ENCODE measurements around the gene RBP3. TPM values are rescaled to one million over a fixed set of nuclear protein-coding genes. Genes with fewer than 3 reads are reported as not detected.

The RBP3 gene
- total and polyA plus RNA-seq, 2 donors (not counting 1 experiment from before 2014, with no cell fraction given): not detected

DNA sequence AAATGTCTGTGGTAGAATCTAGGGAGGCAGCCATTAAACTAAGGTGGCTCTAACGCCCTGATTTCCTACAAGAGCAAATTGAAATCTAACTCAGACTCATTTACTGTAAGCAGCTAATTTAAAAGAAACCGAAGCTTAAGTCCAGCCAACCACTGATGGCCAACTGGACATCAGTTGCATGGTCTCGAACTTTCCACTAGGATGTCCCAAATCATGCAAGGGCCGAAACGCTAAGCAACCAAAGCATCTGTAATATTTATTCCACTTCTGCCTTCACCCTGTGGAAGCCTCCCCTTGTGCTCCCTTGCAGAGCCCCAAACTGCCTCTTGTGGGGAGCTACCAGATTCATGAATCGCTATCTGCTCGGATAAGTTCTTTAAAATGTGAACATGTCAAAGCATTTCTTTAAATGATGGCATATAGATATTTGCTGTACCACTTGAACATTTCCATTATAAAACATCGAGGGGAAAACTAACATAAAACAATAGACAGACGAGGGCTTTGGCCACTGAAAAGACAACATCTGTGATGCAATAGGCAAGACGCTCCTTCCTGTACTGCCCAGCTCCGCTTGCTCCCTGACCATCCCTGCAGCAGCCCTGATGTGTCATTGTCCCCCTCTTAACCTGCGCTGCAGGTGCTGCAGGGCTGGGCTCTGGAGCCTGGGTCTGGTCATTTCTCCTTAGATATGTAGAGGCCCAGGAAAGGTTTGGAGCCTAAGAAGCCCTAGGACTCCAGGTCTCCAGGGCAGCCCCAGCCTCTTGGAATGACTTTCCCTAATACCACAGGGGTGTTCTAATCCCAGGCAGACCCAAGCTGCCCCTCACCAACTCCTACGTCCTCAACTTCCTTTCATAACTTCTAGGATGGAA, 2.9 kb upstream of the RBP3 start:
- no peak overlapping the region for H3K27ac ChIP-seq (ENCODE audit: insufficient read depth, low read length)

DNA sequence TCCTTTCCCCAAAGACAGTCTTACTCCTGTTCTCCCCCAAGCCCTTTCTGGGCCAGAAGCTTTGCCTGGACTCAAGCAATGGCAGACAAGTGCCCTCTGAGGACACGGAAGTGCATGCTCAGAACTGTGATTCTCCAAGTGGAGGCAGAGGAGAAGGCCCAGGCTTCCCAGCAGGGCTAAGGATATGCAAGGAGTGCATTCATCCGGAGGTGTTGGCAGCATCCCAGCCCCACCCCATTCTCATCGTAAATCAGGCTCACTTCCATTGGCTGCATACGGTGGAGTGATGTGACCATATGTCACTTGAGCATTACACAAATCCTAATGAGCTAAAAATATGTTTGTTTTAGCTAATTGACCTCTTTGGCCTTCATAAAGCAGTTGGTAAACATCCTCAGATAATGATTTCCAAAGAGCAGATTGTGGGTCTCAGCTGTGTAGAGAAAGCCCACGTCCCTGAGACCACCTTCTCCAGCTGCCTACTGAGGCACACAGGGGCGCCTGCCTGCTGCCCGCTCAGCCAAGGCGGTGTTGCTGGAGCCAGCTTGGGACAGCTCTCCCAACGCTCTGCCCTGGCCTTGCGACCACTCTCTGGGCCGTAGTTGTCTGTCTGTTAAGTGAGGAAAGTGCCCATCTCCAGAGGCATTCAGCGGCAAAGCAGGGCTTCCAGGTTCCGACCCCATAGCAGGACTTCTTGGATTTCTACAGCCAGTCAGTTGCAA, 1.4 kb upstream of the RBP3 start:
- H3K27ac ChIP-seq (ENCODE audit: insufficient read depth, low read length): no peak overlapping the region
- peak in 1 of 2 donors; percentile 31 for DNase-seq (ENCODE audit: low read depth in 2 of 2)
- no peaks in the 10 kb centered on the region for H3K27me3 ChIP-seq (ENCODE audit: control insufficient read depth, insufficient read depth, low read length)

More for the DNA sequence above, 2.9 kb upstream of the RBP3 start:
- H4K20me1 ChIP-seq (ENCODE audit: control insufficient read depth, extremely low read depth, insufficient read depth, low read length): no peaks in the 10 kb centered on the region
- H3K9ac ChIP-seq (ENCODE audit: insufficient read depth, low read length): no peak overlapping the region
- no peaks in the 10 kb centered on the region for H3K27me3 ChIP-seq (ENCODE audit: control insufficient read depth, insufficient read depth, low read length)
- TF ChIP-seq EZH2 (IDR thresholded peaks at IDR 0.05; ENCODE audit: low read length, missing control alignments): no peak
- TF ChIP-seq, protein P1, sequence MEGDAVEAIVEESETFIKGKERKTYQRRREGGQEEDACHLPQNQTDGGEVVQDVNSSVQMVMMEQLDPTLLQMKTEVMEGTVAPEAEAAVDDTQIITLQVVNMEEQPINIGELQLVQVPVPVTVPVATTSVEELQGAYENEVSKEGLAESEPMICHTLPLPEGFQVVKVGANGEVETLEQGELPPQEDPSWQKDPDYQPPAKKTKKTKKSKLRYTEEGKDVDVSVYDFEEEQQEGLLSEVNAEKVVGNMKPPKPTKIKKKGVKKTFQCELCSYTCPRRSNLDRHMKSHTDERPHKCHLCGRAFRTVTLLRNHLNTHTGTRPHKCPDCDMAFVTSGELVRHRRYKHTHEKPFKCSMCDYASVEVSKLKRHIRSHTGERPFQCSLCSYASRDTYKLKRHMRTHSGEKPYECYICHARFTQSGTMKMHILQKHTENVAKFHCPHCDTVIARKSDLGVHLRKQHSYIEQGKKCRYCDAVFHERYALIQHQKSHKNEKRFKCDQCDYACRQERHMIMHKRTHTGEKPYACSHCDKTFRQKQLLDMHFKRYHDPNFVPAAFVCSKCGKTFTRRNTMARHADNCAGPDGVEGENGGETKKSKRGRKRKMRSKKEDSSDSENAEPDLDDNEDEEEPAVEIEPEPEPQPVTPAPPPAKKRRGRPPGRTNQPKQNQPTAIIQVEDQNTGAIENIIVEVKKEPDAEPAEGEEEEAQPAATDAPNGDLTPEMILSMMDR (conservative IDR thresholded peaks at IDR 0.05 in 1 of 2, IDR thresholded peaks at IDR 0.05 in 1 of 2; ENCODE audit: low read depth in 1 of 2, low read length in 2 of 2): no peak
- no peaks in the 10 kb centered on the region for H3K36me3 ChIP-seq (ENCODE audit: control insufficient read depth, insufficient read depth, low read length)
- no peak overlapping the region for H3K4me3 ChIP-seq (replicated peaks in 1 of 4; ENCODE audit: control extremely low read depth in 1 of 4, insufficient read depth in 1 of 4, low read depth in 3 of 4, low read length in 4 of 4)
- no peak for DNase-seq (ENCODE audit: low read depth in 2 of 2)
- no peak overlapping the region for H3K4me2 ChIP-seq (ENCODE audit: extremely low read depth, insufficient read depth, low read length)
- no peaks in the 10 kb centered on the region for H3K4me1 ChIP-seq (ENCODE audit: control insufficient read depth, extremely low read depth, insufficient read depth, low read length)
- H3K79me2 ChIP-seq (ENCODE audit: control insufficient read depth, insufficient read depth, low read length): no peaks in the 10 kb centered on the region
- no peak overlapping the region for H2AFZ ChIP-seq (ENCODE audit: low read length)
- H3K9me3 ChIP-seq (ENCODE audit: control insufficient read depth, insufficient read depth, low read depth, low read length): no peaks in the 10 kb centered on the region

DNA sequence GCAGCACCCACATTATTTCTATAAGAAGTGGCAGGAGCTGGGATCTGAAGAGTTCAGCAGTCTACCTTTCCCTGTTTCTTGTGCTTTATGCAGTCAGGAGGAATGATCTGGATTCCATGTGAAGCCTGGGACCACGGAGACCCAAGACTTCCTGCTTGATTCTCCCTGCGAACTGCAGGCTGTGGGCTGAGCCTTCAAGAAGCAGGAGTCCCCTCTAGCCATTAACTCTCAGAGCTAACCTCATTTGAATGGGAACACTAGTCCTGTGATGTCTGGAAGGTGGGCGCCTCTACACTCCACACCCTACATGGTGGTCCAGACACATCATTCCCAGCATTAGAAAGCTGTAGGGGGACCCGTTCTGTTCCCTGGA, 874 bp upstream of the RBP3 start:
- Histone ChIP-seq H2AFZ (ENCODE audit: low read length) (no peak overlapping the region), H3K9ac (ENCODE audit: insufficient read depth, low read length) (no peak overlapping the region), H3K4me2 (ENCODE audit: extremely low read depth, insufficient read depth, low read length) (no peak overlapping the region), H3K27me3 (ENCODE audit: control insufficient read depth, insufficient read depth, low read length) (no peaks in the 10 kb centered on the region), H3K27ac (ENCODE audit: insufficient read depth, low read length) (no peak overlapping the region), H3K9me3 (ENCODE audit: control insufficient read depth, insufficient read depth, low read depth, low read length) (no peaks in the 10 kb centered on the region), H3K4me1 (ENCODE audit: control insufficient read depth, extremely low read depth, insufficient read depth, low read length) (no peaks in the 10 kb centered on the region), H4K20me1 (ENCODE audit: control insufficient read depth, extremely low read depth, insufficient read depth, low read length) (no peaks in the 10 kb centered on the region), H3K4me3 (replicated peaks in 1 of 4; ENCODE audit: control extremely low read depth in 1 of 4, insufficient read depth in 1 of 4, low read depth in 3 of 4, low read length in 4 of 4) (no peak overlapping the region), H3K36me3 (ENCODE audit: control insufficient read depth, insufficient read depth, low read length) (no peaks in the 10 kb centered on the region), H3K79me2 (ENCODE audit: control insufficient read depth, insufficient read depth, low read length) (no peaks in the 10 kb centered on the region)
- no peak for DNase-seq (ENCODE audit: low read depth in 2 of 2)
- TF ChIP-seq, protein P1 (conservative IDR thresholded peaks at IDR 0.05 in 1 of 2, IDR thresholded peaks at IDR 0.05 in 1 of 2; ENCODE audit: low read depth in 1 of 2, low read length in 2 of 2): no peak
- TF ChIP-seq EZH2 (IDR thresholded peaks at IDR 0.05; ENCODE audit: low read length, missing control alignments): no peak

More for the DNA sequence above, 1.4 kb upstream of the RBP3 start:
- Histone ChIP-seq H3K4me1 (ENCODE audit: control insufficient read depth, extremely low read depth, insufficient read depth, low read length) (no peaks in the 10 kb centered on the region), H3K4me3 (replicated peaks in 1 of 4; ENCODE audit: control extremely low read depth in 1 of 4, insufficient read depth in 1 of 4, low read depth in 3 of 4, low read length in 4 of 4) (no peak overlapping the region), H3K4me2 (ENCODE audit: extremely low read depth, insufficient read depth, low read length) (no peak overlapping the region), H3K79me2 (ENCODE audit: control insufficient read depth, insufficient read depth, low read length) (no peaks in the 10 kb centered on the region), H2AFZ (ENCODE audit: low read length) (no peak overlapping the region), H3K36me3 (ENCODE audit: control insufficient read depth, insufficient read depth, low read length) (no peaks in the 10 kb centered on the region), H3K9me3 (ENCODE audit: control insufficient read depth, insufficient read depth, low read depth, low read length) (no peaks in the 10 kb centered on the region), H4K20me1 (ENCODE audit: control insufficient read depth, extremely low read depth, insufficient read depth, low read length) (no peaks in the 10 kb centered on the region), H3K9ac (ENCODE audit: insufficient read depth, low read length) (no peak overlapping the region)
- no peak for TF ChIP-seq EZH2 (IDR thresholded peaks at IDR 0.05; ENCODE audit: low read length, missing control alignments)
- TF ChIP-seq, protein P1 (conservative IDR thresholded peaks at IDR 0.05 in 1 of 2, IDR thresholded peaks at IDR 0.05 in 1 of 2; ENCODE audit: low read depth in 1 of 2, low read length in 2 of 2): no peak

Measured in fibroblast of lung (primary cell).